DOHH2 (cell line): ENCODE measurements around the gene ADGRA3.

Experiments
- CTCF ChIP-seq: fragments of 200-600 bp; sonication (generic); IDR thresholded peaks from one replicate; pipeline ENCODE4 v1.5.1; 2014; ENCODE audit warnings: antibody characterized with exemption, mild to moderate bottlenecking, low read depth, low read length; ENCODE audit not compliant: poor library complexity, severe bottlenecking
- EZH2phosphoT487 ChIP-seq: fragments of 200-600 bp; sonication (generic); IDR thresholded peaks from 2 replicates; pipeline ENCODE4 v1.6.1; 2017; ENCODE audit warnings: borderline replicate concordance, mild to moderate bottlenecking, antibody characterized with exemption, low read length, moderate library complexity, mixed read lengths

DNA sequence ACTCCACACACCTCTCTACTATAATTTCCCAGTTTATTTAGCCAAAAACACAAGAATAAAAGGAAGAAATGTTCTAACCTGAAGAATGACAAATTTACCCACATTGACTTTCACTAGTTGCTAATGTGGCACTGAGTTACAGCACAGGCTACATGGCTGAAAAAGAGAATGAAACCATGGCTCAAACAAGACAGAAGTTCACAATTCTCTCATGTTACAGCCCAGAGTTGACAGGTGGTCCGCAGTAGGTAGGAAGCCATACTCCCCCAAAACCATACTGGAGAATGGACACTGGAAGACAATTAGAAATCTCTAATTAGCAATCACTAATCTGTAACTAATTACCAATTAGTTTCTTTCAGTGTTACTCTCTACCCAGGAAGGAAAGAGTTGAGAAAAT lies 170.8 kb downstream of the ADGRA3 start:
- no peak for TF ChIP-seq CTCF
- no peak for TF ChIP-seq EZH2phosphoT487
